HEK293 (cell line): ENCODE results near the gene OBP2A.

Experiments
- SP2 ChIP-seq: fragments of 450-650 bp; formaldehyde crosslinking; IDR thresholded peaks from 2 replicates; pipeline ENCODE4 v1.5.1; 2016; ENCODE audit warnings: missing biosample characterization, missing genetic modification characterization
- ZBTB1 ChIP-seq: fragments of 450-650 bp; formaldehyde crosslinking; IDR thresholded peaks from 2 replicates; pipeline ENCODE4 v1.5.1; 2016; ENCODE audit warnings: missing biosample characterization, missing genetic modification characterization
- ZBTB21 ChIP-seq: fragments of 450-650 bp; formaldehyde crosslinking; IDR thresholded peaks from 2 replicates; pipeline ENCODE4 v1.5.1; 2017; ENCODE audit warnings: missing biosample characterization, missing genetic modification characterization
- ZNF155 ChIP-seq: fragments of 450-650 bp; formaldehyde crosslinking; IDR thresholded peaks from 2 replicates; pipeline ENCODE4 v1.5.1; 2016; ENCODE audit warnings: missing biosample characterization, missing genetic modification characterization
- ZNF514 ChIP-seq: fragments of 450-650 bp; formaldehyde crosslinking; IDR thresholded peaks from 2 replicates; pipeline ENCODE4 v1.5.1; 2016; ENCODE audit warnings: missing biosample characterization, missing genetic modification characterization
- TF ChIP-seq, protein P1 (sequence below): fragments of 450-650 bp; formaldehyde crosslinking; IDR thresholded peaks from 2 replicates; pipeline ENCODE4 v1.5.1; 2016; ENCODE audit warnings: missing biosample characterization, missing genetic modification characterization, low read depth
- TF ChIP-seq, protein P2 (sequence below): fragments of 450-650 bp; formaldehyde crosslinking; IDR thresholded peaks from 2 replicates; pipeline ENCODE4 v1.5.1; 2016; ENCODE audit warnings: missing biosample characterization, missing genetic modification characterization

DNA sequence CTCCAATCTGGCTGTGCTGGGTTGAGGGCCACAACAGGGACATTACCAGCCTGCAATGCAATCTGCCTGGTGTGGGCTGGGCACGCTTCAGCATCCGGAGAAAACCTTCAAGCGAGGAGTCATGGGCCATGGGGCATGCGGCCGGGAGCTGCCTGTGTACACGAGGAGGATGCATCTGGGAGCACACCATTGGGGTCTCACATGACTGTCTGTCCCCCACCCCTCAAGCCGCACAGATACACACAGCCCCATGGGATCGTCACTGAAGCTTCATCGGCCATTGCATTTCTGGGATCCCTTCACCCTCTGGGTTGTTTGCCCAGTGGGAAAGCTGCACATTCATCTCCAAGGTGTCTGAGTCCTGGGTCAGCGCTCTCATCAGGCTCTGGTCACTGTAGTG, 14.8 kb upstream of the OBP2A start:
- no peak for TF ChIP-seq SP2 (tag by site-specific recombination)
- TF ChIP-seq ZNF514 (tag by site-specific recombination) = no peak
- TF ChIP-seq, protein P1, sequence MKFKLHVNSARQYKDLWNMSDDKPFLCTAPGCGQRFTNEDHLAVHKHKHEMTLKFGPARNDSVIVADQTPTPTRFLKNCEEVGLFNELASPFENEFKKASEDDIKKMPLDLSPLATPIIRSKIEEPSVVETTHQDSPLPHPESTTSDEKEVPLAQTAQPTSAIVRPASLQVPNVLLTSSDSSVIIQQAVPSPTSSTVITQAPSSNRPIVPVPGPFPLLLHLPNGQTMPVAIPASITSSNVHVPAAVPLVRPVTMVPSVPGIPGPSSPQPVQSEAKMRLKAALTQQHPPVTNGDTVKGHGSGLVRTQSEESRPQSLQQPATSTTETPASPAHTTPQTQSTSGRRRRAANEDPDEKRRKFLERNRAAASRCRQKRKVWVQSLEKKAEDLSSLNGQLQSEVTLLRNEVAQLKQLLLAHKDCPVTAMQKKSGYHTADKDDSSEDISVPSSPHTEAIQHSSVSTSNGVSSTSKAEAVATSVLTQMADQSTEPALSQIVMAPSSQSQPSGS = no peak
- TF ChIP-seq ZBTB21 (tag by site-specific recombination) = no peak
- no peak for TF ChIP-seq ZBTB1 (tag by site-specific recombination)
- no peak for TF ChIP-seq ZNF155
- TF ChIP-seq, protein P2, sequence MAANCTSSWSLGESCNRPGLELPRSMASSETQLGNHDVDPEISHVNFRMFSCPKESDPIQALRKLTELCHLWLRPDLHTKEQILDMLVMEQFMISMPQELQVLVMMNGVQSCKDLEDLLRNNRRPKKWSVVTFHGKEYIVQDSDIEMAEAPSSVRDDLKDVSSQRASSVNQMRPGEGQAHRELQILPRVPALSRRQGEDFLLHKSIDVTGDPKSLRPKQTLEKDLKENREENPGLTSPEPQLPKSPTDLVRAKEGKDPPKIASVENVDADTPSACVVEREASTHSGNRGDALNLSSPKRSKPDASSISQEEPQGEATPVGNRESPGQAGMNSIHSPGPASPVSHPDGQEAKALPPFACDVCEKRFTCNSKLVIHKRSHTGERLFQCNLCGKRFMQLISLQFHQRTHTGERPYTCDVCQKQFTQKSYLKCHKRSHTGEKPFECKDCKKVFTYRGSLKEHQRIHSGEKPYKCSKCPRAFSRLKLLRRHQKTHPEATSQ (tag by site-specific recombination) = no peak
